GM11168 (cell line): ENCODE measurements around the gene SLC30A7.

Experiments
- in situ Hi-C: fragments of 300-500 bp; cut with MboI; formaldehyde crosslinking; loops from one replicate; pipeline ENCODE4 v1.12.0; 2022; ENCODE audit warnings: low sequenced_read_pairs; ENCODE audit not compliant: unreplicated experiment

SLC30A7 gene

DNA sequence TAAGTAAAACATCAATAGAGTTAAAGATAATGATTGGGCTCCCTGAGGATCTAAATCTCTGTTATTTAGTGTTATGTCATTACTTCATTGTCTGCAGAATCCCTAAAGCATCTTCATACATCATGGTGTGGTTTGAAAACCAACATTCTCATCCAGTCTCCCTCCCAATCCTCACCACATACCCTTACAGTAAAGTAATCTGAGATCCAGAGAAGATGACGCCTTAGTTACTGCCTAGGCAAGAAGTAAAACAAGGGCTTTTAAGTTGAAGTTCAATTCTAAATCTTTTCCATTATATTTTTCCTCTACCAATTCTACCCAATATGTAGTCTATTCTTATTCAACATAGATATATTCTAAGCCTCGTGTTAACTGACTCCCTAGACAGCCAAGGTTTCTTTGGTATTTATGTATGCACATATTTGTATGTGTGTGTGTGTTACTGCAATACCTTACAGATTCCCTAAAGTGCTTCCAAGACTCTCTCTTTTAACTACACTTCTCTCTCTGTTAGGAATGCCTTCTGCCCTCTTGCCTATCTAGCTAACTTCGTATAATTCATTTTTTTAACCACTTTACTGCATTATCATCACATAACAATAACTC, 112.4 kb downstream of the SLC30A7 start:
- in situ Hi-C loops, result no loop called here

DNA sequence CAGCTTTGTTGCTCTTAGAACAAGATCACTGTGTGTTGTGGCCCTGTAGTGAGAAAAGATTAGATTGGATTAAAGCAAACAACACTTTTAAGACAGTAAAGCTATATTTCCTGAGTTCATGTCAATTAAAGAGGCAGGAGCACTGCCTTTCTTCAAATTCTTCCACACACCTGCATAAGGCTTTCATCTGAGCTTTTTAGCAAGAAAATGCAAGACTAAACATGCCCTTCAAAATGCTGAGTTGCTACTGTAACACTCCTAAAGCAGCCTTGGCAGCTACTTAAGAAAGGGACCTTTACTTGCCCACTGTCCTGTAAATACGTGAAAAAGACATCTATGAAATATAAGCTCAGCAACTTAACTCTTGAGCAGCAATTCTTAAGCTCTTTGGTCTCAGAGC, 117.9 kb downstream of the SLC30A7 start:
- in situ Hi-C loops, result no loop called here

DNA sequence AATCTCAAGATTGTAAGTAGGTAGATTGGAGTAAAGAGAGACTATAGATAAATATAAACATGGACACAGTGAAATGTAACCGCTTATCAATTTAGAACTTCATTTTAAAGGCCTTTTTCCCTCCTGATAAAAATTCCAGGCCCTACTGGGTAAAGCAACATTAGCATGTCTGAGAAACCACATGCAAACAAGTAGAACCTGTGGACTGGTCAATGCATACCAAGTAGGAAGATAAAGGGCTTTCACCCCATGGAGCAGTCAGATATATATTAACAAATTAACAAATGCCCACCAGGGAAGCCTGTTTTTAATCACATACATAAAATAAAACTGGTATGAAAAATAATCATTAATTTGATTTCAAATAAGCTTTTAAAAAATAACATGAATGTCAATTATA, 121.6 kb downstream of the SLC30A7 start:
- in situ Hi-C loops, result no loop called here

DNA sequence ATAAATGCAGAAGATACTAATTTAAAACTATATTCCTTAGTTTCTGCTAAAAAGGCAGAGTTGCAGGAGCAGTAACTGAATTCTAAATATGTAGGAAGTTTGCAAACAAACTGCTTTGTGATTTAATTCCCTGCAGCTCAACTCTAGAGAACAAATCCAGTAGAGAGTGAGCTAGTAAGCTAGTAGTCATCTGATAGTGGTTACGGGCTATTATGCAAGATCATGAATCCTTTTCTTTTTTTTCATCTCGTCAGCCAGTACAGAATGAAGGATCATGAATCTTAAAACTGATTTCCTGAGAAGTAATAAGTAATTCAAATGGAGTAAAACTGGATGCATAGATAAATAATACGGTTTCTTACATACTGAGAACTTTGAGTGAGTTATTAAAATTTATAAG, 126.4 kb downstream of the SLC30A7 start:
- in situ Hi-C loops, result no loop called here

DNA sequence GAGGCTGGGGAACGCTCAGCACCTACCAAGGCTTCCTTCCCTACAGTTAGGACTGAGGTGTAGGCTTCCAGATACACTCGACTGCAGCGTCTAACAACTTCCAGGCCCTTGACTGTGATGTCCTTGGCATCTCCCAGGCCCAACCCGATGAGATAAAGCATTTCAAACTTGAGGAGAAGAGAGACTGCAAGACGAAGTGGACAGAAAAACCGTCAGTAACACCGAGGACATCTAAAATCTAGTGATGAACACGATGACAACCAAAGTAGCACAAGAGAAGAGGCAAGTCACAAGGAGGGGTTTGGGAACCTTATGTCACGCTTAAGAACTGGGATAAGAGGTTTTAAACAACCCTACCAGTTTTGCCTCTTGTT, 129.4 kb downstream of the SLC30A7 start:
- in situ Hi-C loops, result no loop called here

DNA sequence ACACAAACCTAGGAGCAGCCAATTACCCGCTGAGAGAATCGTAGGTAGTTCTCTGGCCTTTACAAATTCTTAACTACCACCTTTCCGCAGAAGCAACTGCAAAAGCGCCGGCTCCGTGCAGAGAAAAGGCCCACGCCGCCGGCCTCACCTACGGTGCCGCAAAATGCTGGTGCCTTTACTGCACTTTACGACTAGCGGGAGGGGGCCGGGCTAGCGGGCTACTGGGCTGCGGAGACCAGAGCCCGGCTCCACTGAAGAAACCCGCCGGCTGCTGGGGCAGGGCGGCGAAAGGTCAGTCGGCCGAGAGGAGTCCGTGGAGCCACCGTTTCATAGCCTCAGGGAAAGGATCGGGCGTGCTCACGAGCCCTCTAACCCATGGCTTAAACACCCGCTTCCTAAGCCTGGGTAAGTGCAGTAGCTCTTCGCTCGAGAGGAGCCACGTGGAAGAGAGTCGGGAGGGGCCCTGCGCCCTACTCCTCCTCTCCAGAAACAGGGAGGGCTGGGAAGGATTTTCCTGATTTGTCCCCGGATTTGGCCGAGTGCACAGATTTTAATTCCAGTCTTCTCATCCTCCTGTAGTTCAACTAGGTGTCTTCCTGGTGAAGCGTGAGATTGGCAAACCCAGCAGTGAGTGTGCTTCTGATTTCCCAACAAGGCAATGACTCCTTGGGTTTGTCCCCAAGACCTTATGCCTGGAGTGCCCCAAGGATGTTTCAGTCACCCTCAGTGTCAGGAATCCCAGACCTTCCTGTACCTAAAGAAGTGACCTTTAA, 130.0 kb downstream of the SLC30A7 start, which contains the start of gene DPH5:
Gene DPH5 (minus strand): TSS at position 128 of the 773 bp plus-strand sequence. CDS start 341 bp downstream, outside the sequence.
- in situ Hi-C loops, result no loop called here

DNA sequence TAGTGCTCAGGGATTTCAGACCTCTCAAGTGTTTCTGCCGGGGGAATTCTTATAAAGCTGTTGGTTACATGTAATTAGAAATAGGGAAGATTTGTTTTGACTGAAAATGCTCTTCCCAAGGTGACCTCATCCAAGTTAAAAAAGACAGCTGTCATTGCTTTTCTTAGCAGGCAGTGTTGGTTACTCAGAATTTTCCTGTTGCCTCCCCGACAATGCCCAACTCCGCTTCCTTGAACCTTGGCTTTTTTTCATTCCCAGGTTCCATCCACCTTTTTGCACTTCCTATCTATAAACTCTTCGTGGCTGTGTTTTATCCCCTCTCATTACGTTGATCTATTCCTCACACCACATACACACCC, 130.5 kb downstream of the SLC30A7 start:
- in situ Hi-C loops, result no loop called here

DNA sequence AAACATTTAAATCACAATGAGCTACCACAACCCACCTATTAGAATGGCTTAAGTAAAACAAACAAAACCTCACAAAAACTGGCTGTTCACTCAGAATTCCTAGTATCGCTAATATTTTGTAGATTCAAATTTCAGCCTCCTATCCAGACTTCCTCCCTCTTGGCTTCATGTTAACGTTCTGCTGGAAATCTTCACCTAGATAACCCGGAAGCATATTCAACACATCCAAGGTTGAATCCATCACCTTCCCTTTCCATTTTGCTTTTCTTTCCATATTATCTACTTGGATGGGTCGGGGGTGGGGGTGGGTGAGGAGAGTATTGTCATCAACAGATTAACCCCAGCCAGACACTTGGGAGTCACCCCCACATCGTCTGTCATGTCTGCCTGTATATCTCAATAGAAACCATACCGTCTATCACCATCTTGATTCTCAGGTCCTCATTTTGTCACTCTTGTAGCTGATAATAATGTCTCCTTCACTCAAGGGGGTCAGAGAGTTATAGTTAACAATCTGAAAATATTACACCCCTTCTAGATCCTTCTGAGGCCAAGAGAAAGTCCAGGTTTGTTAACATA, 131.4 kb downstream of the SLC30A7 start:
- in situ Hi-C loops, result no loop called here

DNA sequence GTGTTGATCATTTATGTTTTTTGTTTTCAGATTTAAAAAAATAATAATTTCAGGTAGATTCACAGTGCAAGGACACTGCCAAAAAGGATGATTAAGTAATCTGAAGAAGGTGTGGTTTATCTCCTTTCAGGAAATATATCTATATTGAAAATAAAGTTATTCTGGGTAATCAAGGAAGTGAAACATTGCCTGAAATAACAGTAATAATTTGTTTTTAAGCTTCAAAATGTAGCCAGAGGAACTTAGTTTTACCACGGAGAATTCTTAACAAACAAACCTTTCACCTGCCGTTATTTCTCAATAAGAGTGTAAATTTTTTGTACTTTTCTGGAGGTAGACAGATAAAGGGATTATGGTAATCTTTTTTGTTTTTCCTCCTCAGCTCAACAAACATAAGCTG, 132.6 kb downstream of the SLC30A7 start:
- in situ Hi-C loops, result no loop called here

DNA sequence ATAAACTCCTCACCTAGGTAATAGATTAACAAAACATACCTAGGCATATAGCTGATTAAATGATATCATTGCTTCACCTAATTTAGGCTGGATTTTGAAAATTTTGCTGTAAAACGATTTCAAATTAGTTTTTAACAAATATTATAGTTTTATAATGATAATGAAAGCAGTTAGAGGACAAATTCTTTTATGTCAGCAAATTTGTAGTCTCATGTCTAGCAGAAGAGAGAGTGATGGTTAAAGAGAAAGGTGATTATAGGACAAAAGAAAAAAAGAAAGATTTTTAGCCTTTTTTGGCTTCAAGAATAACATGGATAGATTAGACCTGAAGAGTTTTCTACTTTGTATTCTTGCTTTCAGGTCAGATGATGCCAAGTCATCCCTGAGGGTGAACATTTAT, 133.3 kb downstream of the SLC30A7 start:
- in situ Hi-C loops, result no loop called here

DNA sequence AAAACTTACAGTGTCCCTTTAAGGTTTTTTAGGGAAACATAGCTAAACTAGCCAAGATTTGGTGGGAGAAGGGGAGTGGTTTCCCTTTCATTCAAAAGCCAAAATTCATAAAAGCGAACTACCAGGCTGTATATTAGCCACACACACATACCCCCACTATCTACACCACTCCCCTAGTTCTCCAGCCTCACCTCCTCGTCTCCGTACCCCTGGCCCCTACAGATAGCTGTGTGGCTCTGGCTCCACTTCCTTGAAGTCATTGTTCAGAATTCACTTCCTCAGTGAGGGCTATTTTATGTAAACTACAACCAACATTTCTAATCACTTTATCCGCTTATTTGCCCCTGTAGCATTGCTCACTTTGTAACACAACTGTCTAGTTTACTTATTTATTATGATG, 135.0 kb downstream of the SLC30A7 start:
- in situ Hi-C loops, result no loop called here
